B cell (primary cell): ENCODE data around the gene CAMTA1. TPM values are rescaled to one million over a fixed set of nuclear protein-coding genes. Genes with fewer than 3 reads are reported as not detected.
"Not testable (repeated sequence)": the region's sequence is repeated elsewhere in the genome, so short reads cannot be mapped to it uniquely, and the experiment has no call there.

ENCODE experiments used
- ATAC-seq: fragments of 200-7000 bp; cut with Tn5 transposase; one replicate; pipeline ENCODE4 v1.10.0; 2021; ENCODE audit warnings: low read depth, mild to moderate bottlenecking, moderate number of reproducible peaks, moderate library complexity
- CTCF ChIA-PET: fragments of 350-600 bp; sonication (Branson Sonifier 250); formaldehyde crosslinking; loops from one replicate; lab custom pipeline; 2021; ENCODE audit warnings: antibody characterized with exemption, inconsistent platforms; lab: Charles Lee
- POLR2A ChIA-PET: fragments of 350-600 bp; sonication (Branson Sonifier 250); formaldehyde crosslinking; loops from one replicate; lab custom pipeline; 2021; ENCODE audit warnings: antibody characterized with exemption; lab: Charles Lee
- DNase-seq: peaks from one replicate; pipeline ENCODE4 v3.0.0; 2013
- H2AFZ ChIP-seq: 2 replicates; pipeline ENCODE4 v1.6.1; 2012; ENCODE audit warnings: mild to moderate bottlenecking, low read depth, low read length; ENCODE audit not compliant: insufficient read depth, poor library complexity, severe bottlenecking
- H3K27ac ChIP-seq, 2 donors: 1 replicate in 1 of 2; 2 replicates in 1 of 2; pipeline ENCODE4 v1.5.1; 2012 to 2013; ENCODE audit warnings: low read length in 2 of 2, mild to moderate bottlenecking in 2 of 2, moderate library complexity in 1 of 2
- H3K27me3 ChIP-seq, 4 experiments: fragments of 200-600 bp in 1 of 4; sonication (generic) in 1 of 4; replicated peaks in 1 of 4; 1 replicate in 2 of 4; 2 replicates in 2 of 4; pipeline versions ENCODE4 v1.6.1 to v1.7.0; 2013 to 2016; ENCODE audit warnings: low read length in 3 of 4, mild to moderate bottlenecking in 2 of 4, mixed read lengths in 1 of 4, moderate library complexity in 1 of 4; ENCODE audit not compliant: insufficient read depth in 4 of 4, control insufficient read depth in 3 of 4; ENCODE audit errors: control extremely low read depth in 1 of 4
- H3K36me3 ChIP-seq, 2 experiments: replicated peaks in 1 of 2; 1 replicate in 1 of 2; 2 replicates in 1 of 2; pipeline versions ENCODE4 v1.6.1 to v1.7.1; 2013; ENCODE audit warnings: low read length in 1 of 2; ENCODE audit not compliant: insufficient read depth in 2 of 2, control insufficient read depth in 1 of 2; ENCODE audit errors: control extremely low read depth in 1 of 2, extremely low read depth in 1 of 2
- H3K4me1 ChIP-seq, 2 donors: fragments of 200-600 bp in 1 of 2; sonication (generic) in 1 of 2; 1 replicate in 1 of 2; 2 replicates in 1 of 2; pipeline versions ENCODE4 v1.5.1 to v1.6.1; 2013 to 2017; ENCODE audit warnings: low read length in 2 of 2; ENCODE audit not compliant: control insufficient read depth in 2 of 2, insufficient read depth in 2 of 2
- H3K4me2 ChIP-seq: replicated peaks from 2 replicates; pipeline ENCODE3; 2012; ENCODE audit warnings: mild to moderate bottlenecking, low read depth, low read length; ENCODE audit not compliant: poor library complexity, severe bottlenecking
- H3K4me3 ChIP-seq, 5 experiments: fragments of 200-600 bp in 1 of 5; sonication (generic) in 1 of 5; 1 replicate in 3 of 5; 2 replicates in 2 of 5; pipeline versions ENCODE4 v1.5.1 to v1.7.0; 2011 to 2016; ENCODE audit warnings: low read length in 4 of 5, mild to moderate bottlenecking in 4 of 5, low read depth in 2 of 5, control low read depth in 1 of 5, moderate library complexity in 1 of 5; ENCODE audit not compliant: insufficient read depth in 1 of 5; ENCODE audit errors: control extremely low read depth in 1 of 5, extremely low read depth in 1 of 5
- H3K79me2 ChIP-seq: fragments of 200-600 bp; sonication (generic); one replicate; pipeline ENCODE4 v1.6.0; 2016; ENCODE audit warnings: low read length; ENCODE audit not compliant: control insufficient read depth, insufficient read depth
- H3K9ac ChIP-seq: fragments of 200-600 bp; sonication (generic); 2 replicates; pipeline ENCODE4 v1.6.1; 2017; ENCODE audit warnings: mild to moderate bottlenecking, low read length, moderate library complexity
- H3K9me3 ChIP-seq, 3 donors: one replicate each; pipeline versions ENCODE4 v1.6.1 to v1.7.1; 2013; ENCODE audit warnings: low read length in 2 of 3; ENCODE audit not compliant: control insufficient read depth in 2 of 3, insufficient read depth in 1 of 3; ENCODE audit errors: control extremely low read depth in 1 of 3
- H4K20me1 ChIP-seq: 2 replicates; pipeline ENCODE4 v1.6.0; 2012; ENCODE audit warnings: mild to moderate bottlenecking, low read length; ENCODE audit not compliant: insufficient read depth, control insufficient read depth, poor library complexity, severe bottlenecking
- H3K27ac Mint-ChIP-seq: one replicate; pipeline ENCODE4 v1.8.0; 2021; ENCODE audit warnings: mixed read lengths
- H3K27me3 Mint-ChIP-seq: one replicate; pipeline ENCODE4 v1.8.0; 2021; ENCODE audit warnings: mixed read lengths
- H3K4me1 Mint-ChIP-seq: one replicate; pipeline ENCODE4 v1.8.0; 2021; ENCODE audit warnings: mixed read lengths
- H3K4me3 Mint-ChIP-seq: one replicate; pipeline ENCODE4 v1.8.0; 2021; ENCODE audit warnings: mixed read lengths
- H3K9me3 Mint-ChIP-seq: one replicate; pipeline ENCODE4 v1.8.0; 2022; ENCODE audit warnings: mixed read lengths; ENCODE audit not compliant: insufficient read depth
- EZH2 ChIP-seq: IDR thresholded peaks from 2 replicates; pipeline ENCODE4 v1.6.1; 2012; ENCODE audit warnings: borderline replicate concordance, low read depth, mild to moderate bottlenecking, moderate library complexity, low read length; ENCODE audit not compliant: insufficient read depth, poor library complexity, severe bottlenecking
- WGBS: methylation state at CpG from one replicate; pipeline ENCODE4 v1.1.5; 2013; ENCODE audit warnings: missing lambda C conversion rate; ENCODE audit not compliant: insufficient coverage; 5-methylcytosine and 5-hydroxymethylcytosine counted together
- intact Hi-C: fragments of 100-400 bp; cut with micrococcal nuclease; formaldehyde crosslinking; loops from one replicate; pipeline ENCODE4 v1.10.0; 2022
- polyA plus RNA-seq: library from polyadenylated mRNA; depleted of rRNA; stranded (reverse); fragments of >200 nt; gene quantifications from 2 replicates; pipeline ENCODE4 v1.2.3, GENCODE V29; 2012
- total RNA-seq, 2 donors: library from RNA; stranded (reverse); fragments of 120-200 nt in 1 of 2; gene quantifications; 1 replicate in 1 of 2; 2 replicates in 1 of 2; pipeline versions ENCODE4 v1.2.3 to v1.2.4, GENCODE V29; 2013 to 2022
- TF ChIP-seq, protein P1 (sequence below): fragments of 200-600 bp; IDR thresholded peaks from one replicate; pipeline ENCODE4 v1.8.0; 2022; ENCODE audit warnings: antibody characterized with exemption, mild to moderate bottlenecking

The CAMTA1 gene
- total and polyA plus RNA-seq, 2 donors (not counting 1 experiment from before 2014, with no cell fraction given), result 42.2 to 45.7 TPM

DNA sequence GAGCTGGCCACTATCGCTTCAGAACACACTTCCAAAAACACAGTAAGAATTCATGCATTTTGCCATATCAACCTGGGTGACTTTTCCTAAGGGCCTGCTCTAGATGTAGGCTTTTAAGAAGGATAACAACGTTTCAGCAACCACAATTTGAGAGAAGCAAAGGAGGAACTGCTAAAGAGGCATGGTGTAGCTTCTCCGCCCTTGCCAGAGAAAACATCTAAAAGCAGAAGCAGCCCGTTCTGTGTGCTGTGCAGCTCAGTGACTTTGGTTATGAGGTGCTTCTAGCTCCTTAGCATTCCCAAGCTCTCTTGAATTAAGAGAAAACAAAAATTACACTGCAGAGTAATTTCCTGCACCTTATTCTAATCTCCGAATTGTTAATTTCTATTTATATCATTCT, 1001.5 kb downstream of the CAMTA1 start:
- ChIA-PET POLR2A (no interaction called here), CTCF (interaction anchor here (0.9 kb wide), 1 partner anchor 120 kb away, joined by 3 read pairs; no protein-coding TSS in a partner anchor)
- no peak for TF ChIP-seq EZH2
- TF ChIP-seq, protein P1, sequence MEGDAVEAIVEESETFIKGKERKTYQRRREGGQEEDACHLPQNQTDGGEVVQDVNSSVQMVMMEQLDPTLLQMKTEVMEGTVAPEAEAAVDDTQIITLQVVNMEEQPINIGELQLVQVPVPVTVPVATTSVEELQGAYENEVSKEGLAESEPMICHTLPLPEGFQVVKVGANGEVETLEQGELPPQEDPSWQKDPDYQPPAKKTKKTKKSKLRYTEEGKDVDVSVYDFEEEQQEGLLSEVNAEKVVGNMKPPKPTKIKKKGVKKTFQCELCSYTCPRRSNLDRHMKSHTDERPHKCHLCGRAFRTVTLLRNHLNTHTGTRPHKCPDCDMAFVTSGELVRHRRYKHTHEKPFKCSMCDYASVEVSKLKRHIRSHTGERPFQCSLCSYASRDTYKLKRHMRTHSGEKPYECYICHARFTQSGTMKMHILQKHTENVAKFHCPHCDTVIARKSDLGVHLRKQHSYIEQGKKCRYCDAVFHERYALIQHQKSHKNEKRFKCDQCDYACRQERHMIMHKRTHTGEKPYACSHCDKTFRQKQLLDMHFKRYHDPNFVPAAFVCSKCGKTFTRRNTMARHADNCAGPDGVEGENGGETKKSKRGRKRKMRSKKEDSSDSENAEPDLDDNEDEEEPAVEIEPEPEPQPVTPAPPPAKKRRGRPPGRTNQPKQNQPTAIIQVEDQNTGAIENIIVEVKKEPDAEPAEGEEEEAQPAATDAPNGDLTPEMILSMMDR, result no peak
- Mint-ChIP-seq H3K9me3 (peaks cover 5% of the 10 kb centered on the region), H3K27ac (no peak overlapping the region), H3K27me3 (no peaks in the 10 kb centered on the region), H3K4me3 (no peak overlapping the region), H3K4me1 (peaks cover 16% of the 10 kb centered on the region)
- peak; percentile 23 for DNase-seq
- Histone ChIP-seq H3K9me3 (peaks cover 1 to 21% (median 16%) of the 10 kb centered on the region in 3 donors), H3K79me2 (no peaks in the 10 kb centered on the region), H3K27me3 (no peaks in the 10 kb centered on the region), H2AFZ (peak overlapping the region; percentile 43), H3K4me3 (no peak overlapping the region), H3K9ac (no peak overlapping the region), H3K4me2 (no peak overlapping the region), H3K27ac (no peak overlapping the region), H3K36me3 (no peaks in the 10 kb centered on the region), H4K20me1 (no peaks in the 10 kb centered on the region), H3K4me1 (peaks cover 8 to 19% of the 10 kb centered on the region in 2 donors)
- ATAC-seq, result no peak
- intact Hi-C loops, result loop anchor here (10.0 kb wide), 1 partner anchor 1792 kb away; the partner anchor contains the start of gene NPHP4
- 0% methylated on average over 1 of the region's 5 CpGs for WGBS

DNA sequence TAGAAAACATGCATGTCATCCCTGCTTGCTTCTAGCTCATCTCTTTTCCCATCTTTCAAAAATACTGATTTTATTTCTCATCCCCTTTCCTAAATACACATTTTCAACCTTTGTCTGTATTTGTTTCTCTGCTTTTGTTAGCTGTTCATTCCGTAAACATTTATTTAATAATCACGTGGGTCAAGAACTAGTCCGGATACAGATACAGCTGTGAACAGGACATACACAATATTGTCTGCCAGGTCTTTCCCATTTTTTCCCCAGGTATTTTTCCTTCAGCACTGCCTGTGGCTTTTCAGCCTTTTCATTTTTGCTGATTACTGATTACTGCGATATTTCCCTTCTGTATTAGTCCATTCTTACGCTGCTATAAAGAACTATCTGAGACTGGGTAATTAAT, 1004.6 kb downstream of the CAMTA1 start:
- TF ChIP-seq, protein P1, result no peak
- no peak for TF ChIP-seq EZH2
- intact Hi-C loops, result loop anchor here (10.0 kb wide), 1 partner anchor 1795 kb away; the partner anchor contains the start of gene NPHP4
- Mint-ChIP-seq H3K4me3 (no peak overlapping the region), H3K27ac (no peak overlapping the region), H3K9me3 (peaks cover 7% of the 10 kb centered on the region), H3K27me3 (no peaks in the 10 kb centered on the region), H3K4me1 (peaks cover 5% of the 10 kb centered on the region)
- ChIA-PET CTCF (interaction anchor here (1.0 kb wide), 1 partner anchor 37 kb away, joined by 5 read pairs; no protein-coding TSS in a partner anchor), POLR2A (no interaction called here)
- 79% methylated on average over 3 of the region's 5 CpGs for WGBS
- no peak for DNase-seq
- Histone ChIP-seq H3K9me3 (peaks cover 2 to 22% (median 13%) of the 10 kb centered on the region in 3 donors), H3K4me3 (no peak overlapping the region), H3K27ac (no peak overlapping the region), H2AFZ (no peak overlapping the region), H3K4me2 (no peak overlapping the region), H4K20me1 (no peaks in the 10 kb centered on the region), H3K79me2 (no peaks in the 10 kb centered on the region), H3K36me3 (no peaks in the 10 kb centered on the region), H3K9ac (no peak overlapping the region), H3K27me3 (no peaks in the 10 kb centered on the region), H3K4me1 (no peaks in the 10 kb centered on the region)
- ATAC-seq, result no peak

DNA sequence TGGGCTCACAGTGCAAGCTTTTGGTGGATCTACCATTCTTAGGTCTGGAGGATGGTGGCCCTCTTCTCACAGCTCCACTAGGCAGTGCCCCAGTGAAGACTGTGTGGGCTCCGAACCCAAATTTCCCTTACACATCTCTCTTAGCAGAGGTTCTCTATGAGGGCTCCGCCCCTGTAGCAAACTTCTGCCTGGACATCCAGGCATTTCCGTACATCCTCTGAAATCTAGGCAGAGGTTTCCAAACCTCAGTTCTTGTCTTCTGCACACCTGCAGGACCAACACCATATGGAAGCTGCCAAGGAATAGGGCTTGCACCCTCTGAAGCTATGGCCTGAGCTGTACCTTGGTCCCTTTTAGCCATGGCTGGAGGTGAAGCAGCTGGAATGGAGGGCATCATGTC, 1005.8 kb downstream of the CAMTA1 start:
- H4K20me1 ChIP-seq, H3K4me1 Mint-ChIP-seq, H3K79me2 ChIP-seq, POLR2A ChIA-PET, H3K4me1 ChIP-seq, H3K4me3 Mint-ChIP-seq, H3K27me3 Mint-ChIP-seq, H3K4me2 ChIP-seq, H3K9ac ChIP-seq, intact Hi-C loops, H3K27me3 ChIP-seq, H2AFZ ChIP-seq, H3K27ac ChIP-seq, H3K4me3 ChIP-seq, H3K9me3 Mint-ChIP-seq, ATAC-seq, CTCF ChIA-PET, H3K36me3 ChIP-seq, H3K27ac Mint-ChIP-seq: not testable (repeated sequence)
- peak; percentile 12 for DNase-seq
- H3K9me3 ChIP-seq, result peaks cover 2 to 22% (median 12%) of the 10 kb centered on the region in 3 donors
- WGBS, result 95% methylated on average over 3 of the region's 3 CpGs
